GM18909 (cell line): ENCODE data around the gene SULT1C4.
"Not testable (repeated sequence)": the region's sequence is repeated elsewhere in the genome, so short reads cannot be mapped to it uniquely, and the experiment has no call there.

ENCODE experiments used
- ATAC-seq: cut with Tn5 transposase; IDR thresholded peaks from one replicate; pipeline ENCODE4 v1.9.1; 2021; ENCODE audit warnings: mild to moderate bottlenecking; ENCODE audit not compliant: unreplicated experiment, poor library complexity

SULT1C4 gene

GRCh38 chr2:108407864-108408729, 30.3 kb downstream of the SULT1C4 start:
- ATAC-seq, result no peak

- no peak for ATAC-seq
Observed at GRCh38 chr2:108409768-108410167, 32.0 kb downstream of the SULT1C4 start.

- no peak for ATAC-seq
Observed at GRCh38 chr2:108412995-108413710, 35.4 kb downstream of the SULT1C4 start.

GRCh38 chr2:108413711-108414095, 35.9 kb downstream of the SULT1C4 start:
- no peak for ATAC-seq

GRCh38 chr2:108414256-108414876, 36.6 kb downstream of the SULT1C4 start:
- ATAC-seq, result no peak

GRCh38 chr2:108414945-108415344, 37.2 kb downstream of the SULT1C4 start:
- no peak for ATAC-seq

GRCh38 chr2:108417254-108417653, 39.5 kb downstream of the SULT1C4 start:
- no peak for ATAC-seq

GRCh38 chr2:108418416-108418815, 40.7 kb downstream of the SULT1C4 start:
- no peak for ATAC-seq

GRCh38 chr2:108423067-108423466, 45.3 kb downstream of the SULT1C4 start:
- no peak for ATAC-seq

GRCh38 chr2:108423502-108424251, 45.9 kb downstream of the SULT1C4 start:
- no peak for ATAC-seq

- no peak for ATAC-seq
Observed at GRCh38 chr2:108428286-108429009, 50.7 kb downstream of the SULT1C4 start.

GRCh38 chr2:108435578-108435977, 57.8 kb downstream of the SULT1C4 start:
- not testable (repeated sequence) for ATAC-seq

- ATAC-seq, result no peak
Observed at GRCh38 chr2:108436976-108437375, 59.2 kb downstream of the SULT1C4 start.
